GM19463 (cell line): ENCODE data around the gene ANKRD6.

ENCODE experiments used
- ATAC-seq: cut with Tn5 transposase; IDR thresholded peaks from one replicate; pipeline ENCODE4 v1.9.1; 2021; ENCODE audit warnings: mild to moderate bottlenecking, moderate library complexity; ENCODE audit not compliant: unreplicated experiment

ANKRD6 gene

GRCh38 chr6:89555806-89556205 lies 122.9 kb downstream of the ANKRD6 start:
- ATAC-seq, result no peak

GRCh38 chr6:89559487-89559886 lies 126.5 kb downstream of the ANKRD6 start:
- no peak for ATAC-seq

GRCh38 chr6:89562093-89562973 lies 129.4 kb downstream of the ANKRD6 start:
- no peak for ATAC-seq

- ATAC-seq, result no peak
These were observed 130.9 kb downstream of the ANKRD6 start for GRCh38 chr6:89563866-89564265.

- ATAC-seq, result no peak
These were observed 131.9 kb downstream of the ANKRD6 start for GRCh38 chr6:89564752-89565427.

- ATAC-seq, result no peak
These were observed 133.3 kb downstream of the ANKRD6 start for GRCh38 chr6:89566008-89566800.

- ATAC-seq, result no peak
These were observed 134.1 kb downstream of the ANKRD6 start for GRCh38 chr6:89566930-89567629.

- no peak for ATAC-seq
These were observed 134.9 kb downstream of the ANKRD6 start for GRCh38 chr6:89567630-89568390.

GRCh38 chr6:89574910-89575561 lies 142.1 kb downstream of the ANKRD6 start:
- no peak for ATAC-seq

- ATAC-seq, result no peak
These were observed 142.6 kb downstream of the ANKRD6 start for GRCh38 chr6:89575562-89575960.

- ATAC-seq, result no peak
These were observed 148.2 kb downstream of the ANKRD6 start for GRCh38 chr6:89580997-89581666.

GRCh38 chr6:89581689-89582088 lies 148.7 kb downstream of the ANKRD6 start:
- no peak for ATAC-seq

- ATAC-seq, result no peak
These were observed 149.8 kb downstream of the ANKRD6 start for GRCh38 chr6:89582669-89583325.

GRCh38 chr6:89583559-89583958 lies 150.6 kb downstream of the ANKRD6 start:
- ATAC-seq, result no peak

GRCh38 chr6:89584539-89584938 lies 151.6 kb downstream of the ANKRD6 start:
- no peak for ATAC-seq

- no peak for ATAC-seq
These were observed 152.2 kb downstream of the ANKRD6 start for GRCh38 chr6:89585154-89585553.

GRCh38 chr6:89589297-89590025 lies 156.5 kb downstream of the ANKRD6 start:
- ATAC-seq, result no peak

- no peak for ATAC-seq
These were observed 157.2 kb downstream of the ANKRD6 start for GRCh38 chr6:89590133-89590532.
